HEK293 (cell line): Measurements from ENCODE around the gene PRR20A.

ENCODE experiments used
- CTCF ChIA-PET: fragments of 350-600 bp; formaldehyde crosslinking; extraction: SDS; loops from one replicate; lab custom pipeline; 2021; ENCODE audit warnings: antibody characterized with exemption; lab: Yijun Ruan, JAX
- POLR2A ChIA-PET: fragments of 300-600 bp; formaldehyde crosslinking; extraction: SDS; loops from one replicate; lab custom pipeline; 2020; ENCODE audit warnings: antibody characterized with exemption, inconsistent platforms; lab: Yijun Ruan, JAX
- H3K27ac ChIP-seq: fragments of 200-500 bp; sonication (Bioruptor generic); 2 replicates; pipeline ENCODE4 v1.5.1; 2014; ENCODE audit warnings: low read depth, low read length, control low read depth, inconsistent platforms; ENCODE audit errors: extremely low read depth
- H3K36me3 ChIP-seq, 2 experiments: fragments of 200-500 bp in 1 of 2; sonication (Bioruptor generic) in 1 of 2; 1 replicate in 1 of 2; 2 replicates in 1 of 2; pipeline ENCODE4 v1.5.1; 2014 to 2017; ENCODE audit warnings: inconsistent platforms in 2 of 2, low read length in 2 of 2; ENCODE audit not compliant: control insufficient read depth in 2 of 2, insufficient read depth in 1 of 2
- H3K4me1 ChIP-seq: fragments of 200-500 bp; sonication (Bioruptor generic); 2 replicates; pipeline ENCODE4 v1.5.1; 2014; ENCODE audit warnings: mild to moderate bottlenecking, low read length, inconsistent platforms; ENCODE audit not compliant: control insufficient read depth, insufficient read depth
- H3K4me3 ChIP-seq: 2 replicates; pipeline ENCODE4 v1.5.1; 2011; ENCODE audit warnings: low read depth, mild to moderate bottlenecking, control low read depth, low read length, moderate library complexity
- H3K9me3 ChIP-seq: fragments of 200-500 bp; sonication (Bioruptor generic); 2 replicates; pipeline ENCODE4 v1.5.1; 2014; ENCODE audit warnings: low read depth, low read length, inconsistent platforms; ENCODE audit not compliant: control insufficient read depth, insufficient read depth
- WT1 ChIP-seq: fragments of 450-650 bp; formaldehyde crosslinking; IDR thresholded peaks from 2 replicates; pipeline ENCODE4 v1.5.1; 2016; ENCODE audit warnings: missing biosample characterization, missing genetic modification characterization
- YY1 ChIP-seq: fragments of 450-650 bp; formaldehyde crosslinking; IDR thresholded peaks from 2 replicates; pipeline ENCODE4 v1.5.1; 2018; ENCODE audit warnings: missing biosample characterization, missing genetic modification characterization
- ZBTB10 ChIP-seq: fragments of 450-650 bp; formaldehyde crosslinking; IDR thresholded peaks from 2 replicates; pipeline ENCODE4 v1.5.1; 2016; ENCODE audit warnings: missing biosample characterization, missing genetic modification characterization
- ZNF138 ChIP-seq: fragments of 450-650 bp; formaldehyde crosslinking; IDR thresholded peaks from 2 replicates; pipeline ENCODE4 v1.5.1; 2016; ENCODE audit warnings: missing biosample characterization, missing genetic modification characterization, borderline replicate concordance
- ZNF140 ChIP-seq: fragments of 450-650 bp; formaldehyde crosslinking; IDR thresholded peaks from 2 replicates; pipeline ENCODE4 v1.5.1; 2016; ENCODE audit warnings: missing biosample characterization, missing genetic modification characterization
- ZNF223 ChIP-seq: fragments of 450-650 bp; formaldehyde crosslinking; IDR thresholded peaks from 2 replicates; pipeline ENCODE4 v1.5.1; 2016; ENCODE audit warnings: missing biosample characterization, missing genetic modification characterization
- ZNF404 ChIP-seq: fragments of 450-650 bp; formaldehyde crosslinking; IDR thresholded peaks from 2 replicates; pipeline ENCODE4 v1.5.1; 2017; ENCODE audit warnings: missing biosample characterization, missing genetic modification characterization
- ZNF660 ChIP-seq: fragments of 450-650 bp; IDR thresholded peaks from 2 replicates; pipeline ENCODE4 v1.5.1; 2018; ENCODE audit warnings: missing biosample characterization, mild to moderate bottlenecking, missing genetic modification characterization
- ZNF791 ChIP-seq: fragments of 450-650 bp; formaldehyde crosslinking; IDR thresholded peaks from 2 replicates; pipeline ENCODE4 v1.5.1; 2016; ENCODE audit warnings: missing biosample characterization, missing genetic modification characterization
- ZSCAN30 ChIP-seq: fragments of 450-650 bp; IDR thresholded peaks from 2 replicates; pipeline ENCODE4 v1.5.1; 2018; ENCODE audit warnings: missing biosample characterization, mild to moderate bottlenecking, missing genetic modification characterization, moderate library complexity
- ZXDB ChIP-seq: fragments of 450-650 bp; formaldehyde crosslinking; IDR thresholded peaks from 2 replicates; pipeline ENCODE4 v1.5.1; 2016; ENCODE audit warnings: missing biosample characterization, missing genetic modification characterization
- TF ChIP-seq, protein P1 (sequence below): fragments of 450-650 bp; formaldehyde crosslinking; conservative IDR thresholded peaks from 2 replicates; pipeline ENCODE4 v1.5.1; 2016; ENCODE audit warnings: low read depth, missing biosample characterization, missing genetic modification characterization
- TF ChIP-seq, protein P2 (sequence below): fragments of 450-650 bp; formaldehyde crosslinking; IDR thresholded peaks from 2 replicates; pipeline ENCODE4 v1.5.1; 2016; ENCODE audit warnings: missing biosample characterization, missing genetic modification characterization
- TF ChIP-seq, protein P3 (sequence below): fragments of 450-650 bp; formaldehyde crosslinking; IDR thresholded peaks from 2 replicates; pipeline ENCODE4 v1.5.1; 2016; ENCODE audit warnings: missing biosample characterization, missing genetic modification characterization

Gene PRR20A

DNA sequence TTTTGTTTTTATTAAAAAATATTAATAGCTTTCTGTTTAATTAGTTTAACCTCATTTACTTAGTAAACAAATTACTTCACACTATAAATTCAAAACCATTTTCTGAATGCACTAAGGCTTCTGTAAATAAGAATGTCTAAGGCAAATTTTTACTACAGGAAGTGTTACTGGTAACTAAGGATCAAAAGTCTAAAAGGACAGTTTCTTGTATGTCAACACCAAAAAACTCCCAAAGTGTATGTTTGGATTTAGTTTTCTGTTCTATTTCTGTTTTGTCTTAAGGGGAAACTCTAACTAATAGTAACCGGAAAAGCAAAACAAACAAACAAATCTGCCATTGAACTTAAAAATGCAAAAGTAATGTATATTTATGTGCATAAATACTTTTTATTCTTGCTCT, 50.9 kb downstream of the PRR20A start:
- CTCF ChIA-PET: no interaction called here
- TF ChIP-seq ZNF404 (tag by site-specific recombination) (no peak), ZSCAN30 (tag by site-specific recombination) (no peak), ZXDB (tag by site-specific recombination) (no peak), ZBTB10 (tag by site-specific recombination) (no peak), WT1 (tag by site-specific recombination) (no peak), ZNF223 (tag by site-specific recombination) (no peak), ZNF791 (tag by site-specific recombination) (no peak), ZNF140 (no peak), ZNF660 (tag by site-specific recombination) (no peak), YY1 (tag by site-specific recombination) (no peak), ZNF138 (no peak)
- TF ChIP-seq, protein P1, sequence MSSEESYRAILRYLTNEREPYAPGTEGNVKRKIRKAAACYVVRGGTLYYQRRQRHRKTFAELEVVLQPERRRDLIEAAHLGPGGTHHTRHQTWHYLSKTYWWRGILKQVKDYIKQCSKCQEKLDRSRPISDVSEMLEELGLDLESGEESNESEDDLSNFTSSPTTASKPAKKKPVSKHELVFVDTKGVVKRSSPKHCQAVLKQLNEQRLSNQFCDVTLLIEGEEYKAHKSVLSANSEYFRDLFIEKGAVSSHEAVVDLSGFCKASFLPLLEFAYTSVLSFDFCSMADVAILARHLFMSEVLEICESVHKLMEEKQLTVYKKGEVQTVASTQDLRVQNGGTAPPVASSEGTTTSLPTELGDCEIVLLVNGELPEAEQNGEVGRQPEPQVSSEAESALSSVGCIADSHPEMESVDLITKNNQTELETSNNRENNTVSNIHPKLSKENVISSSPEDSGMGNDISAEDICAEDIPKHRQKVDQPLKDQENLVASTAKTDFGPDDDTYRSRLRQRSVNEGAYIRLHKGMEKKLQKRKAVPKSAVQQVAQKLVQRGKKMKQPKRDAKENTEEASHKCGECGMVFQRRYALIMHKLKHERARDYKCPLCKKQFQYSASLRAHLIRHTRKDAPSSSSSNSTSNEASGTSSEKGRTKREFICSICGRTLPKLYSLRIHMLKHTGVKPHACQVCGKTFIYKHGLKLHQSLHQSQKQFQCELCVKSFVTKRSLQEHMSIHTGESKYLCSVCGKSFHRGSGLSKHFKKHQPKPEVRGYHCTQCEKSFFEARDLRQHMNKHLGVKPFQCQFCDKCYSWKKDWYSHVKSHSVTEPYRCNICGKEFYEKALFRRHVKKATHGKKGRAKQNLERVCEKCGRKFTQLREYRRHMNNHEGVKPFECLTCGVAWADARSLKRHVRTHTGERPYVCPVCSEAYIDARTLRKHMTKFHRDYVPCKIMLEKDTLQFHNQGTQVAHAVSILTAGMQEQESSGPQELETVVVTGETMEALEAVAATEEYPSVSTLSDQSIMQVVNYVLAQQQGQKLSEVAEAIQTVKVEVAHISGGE (tag by site-specific recombination): no peak
- TF ChIP-seq, protein P2, sequence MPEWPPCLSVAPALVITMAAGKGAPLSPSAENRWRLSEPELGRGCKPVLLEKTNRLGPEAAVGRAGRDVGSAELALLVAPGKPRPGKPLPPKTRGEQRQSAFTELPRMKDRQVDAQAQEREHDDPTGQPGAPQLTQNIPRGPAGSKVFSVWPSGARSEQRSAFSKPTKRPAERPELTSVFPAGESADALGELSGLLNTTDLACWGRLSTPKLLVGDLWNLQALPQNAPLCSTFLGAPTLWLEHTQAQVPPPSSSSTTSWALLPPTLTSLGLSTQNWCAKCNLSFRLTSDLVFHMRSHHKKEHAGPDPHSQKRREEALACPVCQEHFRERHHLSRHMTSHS (tag by site-specific recombination): no peak
- TF ChIP-seq, protein P3, sequence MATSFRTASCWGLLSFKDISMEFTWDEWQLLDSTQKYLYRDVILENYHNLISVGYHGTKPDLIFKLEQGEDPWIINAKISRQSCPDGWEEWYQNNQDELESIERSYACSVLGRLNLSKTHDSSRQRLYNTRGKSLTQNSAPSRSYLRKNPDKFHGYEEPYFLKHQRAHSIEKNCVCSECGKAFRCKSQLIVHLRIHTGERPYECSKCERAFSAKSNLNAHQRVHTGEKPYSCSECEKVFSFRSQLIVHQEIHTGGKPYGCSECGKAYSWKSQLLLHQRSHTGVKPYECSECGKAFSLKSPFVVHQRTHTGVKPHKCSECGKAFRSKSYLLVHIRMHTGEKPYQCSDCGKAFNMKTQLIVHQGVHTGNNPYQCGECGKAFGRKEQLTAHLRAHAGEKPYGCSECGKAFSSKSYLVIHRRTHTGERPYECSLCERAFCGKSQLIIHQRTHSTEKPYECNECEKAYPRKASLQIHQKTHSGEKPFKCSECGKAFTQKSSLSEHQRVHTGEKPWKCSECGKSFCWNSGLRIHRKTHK (tag by site-specific recombination): no peak
- Histone ChIP-seq H3K36me3 (no peaks in the 10 kb centered on the region), H3K4me3 (no peak overlapping the region), H3K27ac (no peak overlapping the region), H3K9me3 (no peaks in the 10 kb centered on the region), H3K4me1 (no peaks in the 10 kb centered on the region)
- POLR2A ChIA-PET: no interaction called here
